ENCODE results near the gene OTUD4. TPM values are rescaled to one million over a fixed set of nuclear protein-coding genes. Genes with fewer than 3 reads are reported as not detected.

OTUD4 gene
- total and polyA plus RNA-seq, 9 of the 15 experiments (the other 6 are each of a cell fraction or from before 2014, with no cell fraction given): 4.2 to 29.0 (median 24.8) TPM

DNA sequence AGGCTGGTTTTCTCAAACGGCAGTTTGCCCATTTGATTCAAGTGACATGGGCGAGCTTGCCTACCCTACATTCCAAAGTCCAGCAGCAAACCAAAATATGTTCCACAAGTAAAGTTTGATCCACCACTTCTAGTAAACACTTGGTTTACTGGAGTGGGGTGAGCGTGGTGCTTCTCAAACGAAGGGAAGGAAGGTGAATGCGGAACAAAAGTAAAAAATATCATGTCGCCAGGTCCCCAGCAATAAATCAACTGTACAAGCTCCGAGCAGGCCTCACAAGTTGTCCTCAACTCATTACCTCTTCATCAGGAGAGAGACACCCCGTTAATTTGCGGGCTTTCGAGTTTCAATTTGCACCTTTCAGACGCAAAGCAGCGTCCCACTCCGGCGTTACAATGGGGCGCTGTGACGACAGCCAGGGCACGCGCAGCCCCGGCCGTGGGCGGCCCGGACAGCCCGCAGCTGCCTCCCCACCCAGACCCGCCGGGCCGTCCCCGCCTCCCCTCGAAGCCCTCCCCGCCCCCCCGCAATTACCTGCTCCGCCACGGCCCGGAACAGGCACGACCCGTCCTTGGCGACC lies 1.0 kb downstream of the OTUD4 start (continued):
- TF ChIP-seq, protein P1, sequence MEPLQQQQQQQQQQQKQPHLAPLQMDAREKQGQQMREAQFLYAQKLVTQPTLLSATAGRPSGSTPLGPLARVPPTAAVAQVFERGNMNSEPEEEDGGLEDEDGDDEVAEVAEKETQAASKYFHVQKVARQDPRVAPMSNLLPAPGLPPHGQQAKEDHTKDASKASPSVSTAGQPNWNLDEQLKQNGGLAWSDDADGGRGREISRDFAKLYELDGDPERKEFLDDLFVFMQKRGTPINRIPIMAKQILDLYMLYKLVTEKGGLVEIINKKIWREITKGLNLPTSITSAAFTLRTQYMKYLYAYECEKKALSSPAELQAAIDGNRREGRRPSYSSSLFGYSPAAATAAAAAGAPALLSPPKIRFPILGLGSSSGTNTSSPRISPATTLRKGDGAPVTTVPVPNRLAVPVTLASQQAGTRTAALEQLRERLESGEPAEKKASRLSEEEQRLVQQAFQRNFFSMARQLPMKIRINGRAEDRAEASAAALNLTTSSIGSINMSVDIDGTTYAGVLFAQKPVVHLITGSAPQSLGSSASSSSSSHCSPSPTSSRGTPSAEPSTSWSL (CRISPR knock-in tag; IDR thresholded peaks at IDR 0.05; ENCODE audit: borderline replicate concordance): no peak
- no peak for TF ChIP-seq ZNF224 (CRISPR knock-in tag; IDR thresholded peaks at IDR 0.05)
- TF ChIP-seq, protein P2, sequence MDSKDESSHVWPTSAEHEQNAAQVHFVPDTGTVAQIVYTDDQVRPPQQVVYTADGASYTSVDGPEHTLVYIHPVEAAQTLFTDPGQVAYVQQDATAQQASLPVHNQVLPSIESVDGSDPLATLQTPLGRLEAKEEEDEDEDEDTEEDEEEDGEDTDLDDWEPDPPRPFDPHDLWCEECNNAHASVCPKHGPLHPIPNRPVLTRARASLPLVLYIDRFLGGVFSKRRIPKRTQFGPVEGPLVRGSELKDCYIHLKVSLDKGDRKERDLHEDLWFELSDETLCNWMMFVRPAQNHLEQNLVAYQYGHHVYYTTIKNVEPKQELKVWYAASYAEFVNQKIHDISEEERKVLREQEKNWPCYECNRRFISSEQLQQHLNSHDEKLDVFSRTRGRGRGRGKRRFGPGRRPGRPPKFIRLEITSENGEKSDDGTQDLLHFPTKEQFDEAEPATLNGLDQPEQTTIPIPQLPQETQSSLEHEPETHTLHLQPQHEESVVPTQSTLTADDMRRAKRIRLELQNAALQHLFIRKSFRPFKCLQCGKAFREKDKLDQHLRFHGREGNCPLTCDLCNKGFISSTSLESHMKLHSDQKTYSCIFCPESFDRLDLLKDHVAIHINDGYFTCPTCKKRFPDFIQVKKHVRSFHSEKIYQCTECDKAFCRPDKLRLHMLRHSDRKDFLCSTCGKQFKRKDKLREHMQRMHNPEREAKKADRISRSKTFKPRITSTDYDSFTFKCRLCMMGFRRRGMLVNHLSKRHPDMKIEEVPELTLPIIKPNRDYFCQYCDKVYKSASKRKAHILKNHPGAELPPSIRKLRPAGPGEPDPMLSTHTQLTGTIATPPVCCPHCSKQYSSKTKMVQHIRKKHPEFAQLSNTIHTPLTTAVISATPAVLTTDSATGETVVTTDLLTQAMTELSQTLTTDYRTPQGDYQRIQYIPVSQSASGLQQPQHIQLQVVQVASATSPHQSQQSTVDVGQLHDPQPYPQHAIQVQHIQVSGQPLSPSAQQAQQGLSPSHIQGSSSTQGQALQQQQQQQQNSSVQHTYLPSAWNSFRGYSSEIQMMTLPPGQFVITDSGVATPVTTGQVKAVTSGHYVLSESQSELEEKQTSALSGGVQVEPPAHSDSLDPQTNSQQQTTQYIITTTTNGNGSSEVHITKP (IDR thresholded peaks at IDR 0.05; ENCODE audit: partially characterized antibody): no peak
- no peak for TF ChIP-seq MIER1 (IDR thresholded peaks at IDR 0.05; ENCODE audit: low read depth)
- TF ChIP-seq PHF21A (IDR thresholded peaks at IDR 0.05; ENCODE audit: borderline replicate concordance, low read depth): no peak
- peak; percentile 76 for TF ChIP-seq MEIS2 (IDR thresholded peaks at IDR 0.05; ENCODE audit: partially characterized antibody)
- no peak for TF ChIP-seq NR4A1 (CRISPR knock-in tag; IDR thresholded peaks at IDR 0.05)
- no peak for TF ChIP-seq NR4A1 (tag; IDR thresholded peaks at IDR 0.05)
- TF ChIP-seq TBP (optimal IDR thresholded peaks at IDR 0.05; ENCODE audit: low read depth, low read length): peak; percentile 34
- TF ChIP-seq ELF1 (tag; IDR thresholded peaks at IDR 0.05): no peak
- no peak for TF ChIP-seq PRPF4 (IDR thresholded peaks at IDR 0.05; ENCODE audit: insufficient read depth, low read depth, low read length, poor library complexity, severe bottlenecking)
- TF ChIP-seq CXXC5 (CRISPR knock-in tag; IDR thresholded peaks at IDR 0.05): no peak; the same call in 1 of the 2 replicates
- no peak for TF ChIP-seq TAF7 (tag; IDR thresholded peaks at IDR 0.05)
- peak; percentile 30; the same call in 1 of the 2 replicates for TF ChIP-seq PML (IDR thresholded peaks at IDR 0.05; ENCODE audit: low read length)
- TF ChIP-seq TAF1 (IDR thresholded peaks at IDR 0.05; ENCODE audit: control insufficient read depth, extremely low read depth, insufficient read depth, low read length, severe bottlenecking): peak; percentile 63
- no peak; the same call in 1 of the 2 replicates for TF ChIP-seq NCOA6 (IDR thresholded peaks at IDR 0.05)
- no peak for TF ChIP-seq TGIF2 (CRISPR knock-in tag; IDR thresholded peaks at IDR 0.05)
- no peak for TF ChIP-seq ZNF551 (CRISPR knock-in tag; IDR thresholded peaks at IDR 0.05)
- TF ChIP-seq ZNF253 (CRISPR knock-in tag; conservative IDR thresholded peaks at IDR 0.05): no peak
- no peak for TF ChIP-seq ATF1 (CRISPR knock-in tag; IDR thresholded peaks at IDR 0.05)
- TF ChIP-seq ATF1 (tag; IDR thresholded peaks at IDR 0.05): peak; percentile 61
- no peak for TF ChIP-seq GATAD2B (IDR thresholded peaks at IDR 0.05; ENCODE audit: borderline replicate concordance)
- TF ChIP-seq, protein P3, sequence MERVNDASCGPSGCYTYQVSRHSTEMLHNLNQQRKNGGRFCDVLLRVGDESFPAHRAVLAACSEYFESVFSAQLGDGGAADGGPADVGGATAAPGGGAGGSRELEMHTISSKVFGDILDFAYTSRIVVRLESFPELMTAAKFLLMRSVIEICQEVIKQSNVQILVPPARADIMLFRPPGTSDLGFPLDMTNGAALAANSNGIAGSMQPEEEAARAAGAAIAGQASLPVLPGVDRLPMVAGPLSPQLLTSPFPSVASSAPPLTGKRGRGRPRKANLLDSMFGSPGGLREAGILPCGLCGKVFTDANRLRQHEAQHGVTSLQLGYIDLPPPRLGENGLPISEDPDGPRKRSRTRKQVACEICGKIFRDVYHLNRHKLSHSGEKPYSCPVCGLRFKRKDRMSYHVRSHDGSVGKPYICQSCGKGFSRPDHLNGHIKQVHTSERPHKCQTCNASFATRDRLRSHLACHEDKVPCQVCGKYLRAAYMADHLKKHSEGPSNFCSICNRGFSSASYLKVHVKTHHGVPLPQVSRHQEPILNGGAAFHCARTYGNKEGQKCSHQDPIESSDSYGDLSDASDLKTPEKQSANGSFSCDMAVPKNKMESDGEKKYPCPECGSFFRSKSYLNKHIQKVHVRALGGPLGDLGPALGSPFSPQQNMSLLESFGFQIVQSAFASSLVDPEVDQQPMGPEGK (CRISPR knock-in tag; IDR thresholded peaks at IDR 0.05; ENCODE audit: borderline replicate concordance): no peak

Measured in K562 (cell line).